GM21723 (cell line): Measurements from ENCODE around the gene GLMP.

Source experiments
- ATAC-seq: cut with Tn5 transposase; IDR thresholded peaks from one replicate; pipeline ENCODE4 v1.9.1; 2021; ENCODE audit warnings: mild to moderate bottlenecking, moderate library complexity; ENCODE audit not compliant: unreplicated experiment

The GLMP gene

GRCh38 chr1:156286061-156286460 lies 9.4 kb downstream of the GLMP start:
- no peak for ATAC-seq

GRCh38 chr1:156285437-156285836 lies 10.0 kb downstream of the GLMP start:
- no peak for ATAC-seq

GRCh38 chr1:156284757-156285156 lies 10.7 kb downstream of the GLMP start:
- no peak for ATAC-seq

GRCh38 chr1:156284112-156284511 lies 11.4 kb downstream of the GLMP start, which contains the start of gene TMEM79:
TSS of gene TMEM79 (plus strand) at chr1:156284325. CDS start at chr1:156285227, 902 bp downstream.
- no peak for ATAC-seq

- ATAC-seq = no peak
Observed at GRCh38 chr1:156283521-156283920, 12.0 kb downstream of the GLMP start.

- ATAC-seq = peak; percentile 78
Observed at GRCh38 chr1:156282479-156283222, 12.8 kb downstream of the GLMP start, which contains the start of gene SMG5. TSS of gene SMG5 (minus strand) at chr1:156282825. CDS start at chr1:156282680, 145 bp downstream.

- peak; percentile 8 for ATAC-seq
Observed at GRCh38 chr1:156281693-156282478, 13.6 kb downstream of the GLMP start.

GRCh38 chr1:156281281-156281680 lies 14.2 kb downstream of the GLMP start:
- peak; percentile 58 for ATAC-seq

- no peak for ATAC-seq
Observed at GRCh38 chr1:156279837-156280236, 15.6 kb downstream of the GLMP start.

GRCh38 chr1:156276966-156277381 lies 18.5 kb downstream of the GLMP start:
- no peak for ATAC-seq

GRCh38 chr1:156276532-156276931 lies 18.9 kb downstream of the GLMP start:
- no peak for ATAC-seq

GRCh38 chr1:156270314-156270713 lies 25.2 kb downstream of the GLMP start:
- ATAC-seq = no peak

GRCh38 chr1:156268336-156268735 lies 27.1 kb downstream of the GLMP start:
- ATAC-seq = no peak

GRCh38 chr1:156266051-156266450 lies 29.4 kb downstream of the GLMP start:
- no peak for ATAC-seq

GRCh38 chr1:156263288-156263655 lies 32.2 kb downstream of the GLMP start:
- ATAC-seq = no peak

- ATAC-seq = no peak
Observed at GRCh38 chr1:156262461-156263287, 32.8 kb downstream of the GLMP start.

GRCh38 chr1:156260896-156261295 lies 34.6 kb downstream of the GLMP start:
- ATAC-seq = no peak

GRCh38 chr1:156259805-156260204 lies 35.7 kb downstream of the GLMP start:
- ATAC-seq = no peak

- no peak for ATAC-seq
Observed at GRCh38 chr1:156258859-156259258, 36.6 kb downstream of the GLMP start.

GRCh38 chr1:156257711-156258110 lies 37.8 kb downstream of the GLMP start:
- ATAC-seq = no peak

GRCh38 chr1:156253634-156254033 lies 41.8 kb downstream of the GLMP start:
- no peak for ATAC-seq
